T-helper 1 cell (primary cell): Measurements from ENCODE around the gene CD2AP.
A peak's percentile ranks its signal among the peaks of the same experiment; 100 is the strongest.
"Not testable (repeated sequence)": the region's sequence is repeated elsewhere in the genome, so short reads cannot be mapped to it uniquely, and the experiment has no call there.

ENCODE experiments used
- DNase-seq, 5 donors: peaks; one replicate each; pipeline ENCODE4 v3.0.0-alpha.2; 2012 to 2020
- total RNA-seq, 4 donors: gene quantifications; one replicate each; lab custom pipeline; 2026; lab: John Stamatoyannopoulos, UW

The CD2AP gene, protein sequence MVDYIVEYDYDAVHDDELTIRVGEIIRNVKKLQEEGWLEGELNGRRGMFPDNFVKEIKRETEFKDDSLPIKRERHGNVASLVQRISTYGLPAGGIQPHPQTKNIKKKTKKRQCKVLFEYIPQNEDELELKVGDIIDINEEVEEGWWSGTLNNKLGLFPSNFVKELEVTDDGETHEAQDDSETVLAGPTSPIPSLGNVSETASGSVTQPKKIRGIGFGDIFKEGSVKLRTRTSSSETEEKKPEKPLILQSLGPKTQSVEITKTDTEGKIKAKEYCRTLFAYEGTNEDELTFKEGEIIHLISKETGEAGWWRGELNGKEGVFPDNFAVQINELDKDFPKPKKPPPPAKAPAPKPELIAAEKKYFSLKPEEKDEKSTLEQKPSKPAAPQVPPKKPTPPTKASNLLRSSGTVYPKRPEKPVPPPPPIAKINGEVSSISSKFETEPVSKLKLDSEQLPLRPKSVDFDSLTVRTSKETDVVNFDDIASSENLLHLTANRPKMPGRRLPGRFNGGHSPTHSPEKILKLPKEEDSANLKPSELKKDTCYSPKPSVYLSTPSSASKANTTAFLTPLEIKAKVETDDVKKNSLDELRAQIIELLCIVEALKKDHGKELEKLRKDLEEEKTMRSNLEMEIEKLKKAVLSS
- 69.0 to 90.8 (median 77.1) reads per million in 4 donors for total RNA-seq

- DNase-seq = peak; percentile 85 to 92 (median 89)
Observed at GRCh38 chr6:47477497-47478232, at the start of gene CD2AP. Gene CD2AP (plus strand): TSS chr6:47477789. CDS start chr6:47478245, 456 bp downstream.

DNA sequence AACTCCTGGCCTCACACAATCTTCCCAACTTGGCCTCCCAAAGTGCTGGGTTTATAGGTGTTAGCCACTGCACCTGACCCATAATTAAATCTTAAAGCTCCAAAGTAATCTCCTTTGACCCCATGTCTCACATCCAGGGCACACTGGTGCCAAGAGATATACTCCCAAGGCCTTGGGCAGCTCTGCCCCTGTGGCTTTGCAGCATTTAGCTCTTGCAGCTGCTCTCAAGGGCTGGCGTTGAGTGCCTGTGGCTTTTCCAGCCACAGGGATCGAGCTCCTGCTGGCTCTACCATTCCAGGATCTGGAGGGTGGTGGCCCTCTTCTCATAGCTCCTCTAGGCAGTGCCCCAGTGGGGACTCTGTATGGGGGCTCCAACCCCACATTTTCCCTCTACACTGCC, 49.3 kb upstream of the CD2AP start:
- DNase-seq = no peak

DNA sequence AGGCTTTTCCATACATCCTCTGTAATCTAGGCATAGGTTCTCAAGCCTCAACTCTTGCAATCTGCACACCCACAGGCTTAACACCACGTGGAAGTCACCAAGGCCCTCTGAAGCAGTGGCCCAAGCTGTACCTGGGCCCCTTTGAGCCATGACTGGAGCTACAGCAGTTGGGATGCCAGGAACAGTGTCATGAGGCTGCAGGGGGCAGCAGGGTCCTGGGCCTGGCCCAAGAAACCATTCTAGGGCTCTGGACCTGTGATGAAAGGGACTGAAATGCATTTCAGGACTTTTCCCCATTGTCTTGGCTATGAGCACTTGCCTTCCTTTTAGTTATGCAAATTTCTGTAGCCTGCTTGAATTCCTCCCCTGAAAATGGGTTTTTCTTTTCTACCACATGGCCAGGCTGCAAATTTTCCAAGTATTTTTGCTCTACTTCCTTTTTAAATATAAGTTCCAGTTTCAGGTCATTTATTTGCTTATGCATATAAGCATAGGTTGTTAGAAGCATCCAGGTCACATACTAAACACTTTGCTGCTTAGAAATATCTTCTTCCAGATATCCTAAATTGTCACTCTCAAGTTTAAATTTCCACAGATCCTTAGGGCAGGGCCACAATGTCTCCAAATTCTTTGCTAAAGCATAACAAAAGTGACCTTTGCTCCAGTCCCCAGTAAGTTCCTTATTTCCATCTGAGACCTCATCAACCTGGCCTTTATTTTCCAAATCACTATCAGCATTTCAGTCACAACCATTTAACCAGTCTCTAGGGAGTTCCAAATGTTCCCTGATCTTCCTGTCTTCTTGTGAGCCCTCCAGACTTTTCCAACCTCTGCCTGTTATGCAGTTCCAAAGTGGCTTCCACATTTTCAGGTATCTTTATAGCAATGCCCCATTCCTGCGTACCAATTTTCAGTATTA, 48.6 kb upstream of the CD2AP start:
- DNase-seq = no peak

- DNase-seq = no peak
Observed at GRCh38 chr6:47434372-47435253, 43.0 kb upstream of the CD2AP start.

DNA sequence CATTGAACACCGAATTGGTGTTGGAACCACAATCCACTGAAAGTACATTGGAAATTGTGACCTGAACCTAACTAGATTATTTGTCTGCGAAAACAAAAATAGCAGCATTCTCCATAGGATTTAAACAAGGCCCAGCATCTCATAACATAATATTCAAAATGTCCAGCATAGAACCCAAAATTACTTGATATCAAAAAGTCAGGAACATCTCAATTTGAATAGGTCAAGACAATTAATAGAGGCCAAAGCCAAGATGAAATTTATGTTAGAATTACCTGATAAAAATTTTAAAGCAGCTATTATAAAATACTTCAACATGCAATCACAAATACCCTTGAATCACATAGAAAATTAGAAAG, 42.4 kb upstream of the CD2AP start:
- DNase-seq = no peak

DNA sequence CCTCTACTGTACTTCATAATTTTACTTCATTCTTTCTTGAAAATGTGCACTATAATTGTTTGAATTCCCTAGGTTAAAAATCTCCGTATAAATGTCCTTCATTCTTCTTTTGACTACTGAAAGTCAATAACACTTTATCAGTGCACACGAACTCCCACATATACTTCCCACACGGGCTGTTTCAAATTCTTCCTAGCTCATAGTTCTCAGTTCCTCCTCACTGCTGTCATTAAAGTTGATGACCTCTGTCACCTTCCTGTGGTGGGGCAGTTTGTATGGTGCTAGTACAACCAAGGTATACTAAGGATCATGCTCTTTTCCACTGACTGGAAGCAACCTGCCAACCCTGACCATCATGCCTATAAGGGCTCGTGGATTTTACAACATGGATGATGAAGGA, 40.0 kb upstream of the CD2AP start:
- no peak for DNase-seq

GRCh38 chr6:47438481-47439347, 38.9 kb upstream of the CD2AP start:
- no peak for DNase-seq

GRCh38 chr6:47439348-47439668, 38.3 kb upstream of the CD2AP start:
- no peak for DNase-seq

- DNase-seq = no peak
Observed at GRCh38 chr6:47440719-47441118, 36.9 kb upstream of the CD2AP start.

GRCh38 chr6:47444964-47445363, 32.6 kb upstream of the CD2AP start:
- not testable (repeated sequence) for DNase-seq

DNA sequence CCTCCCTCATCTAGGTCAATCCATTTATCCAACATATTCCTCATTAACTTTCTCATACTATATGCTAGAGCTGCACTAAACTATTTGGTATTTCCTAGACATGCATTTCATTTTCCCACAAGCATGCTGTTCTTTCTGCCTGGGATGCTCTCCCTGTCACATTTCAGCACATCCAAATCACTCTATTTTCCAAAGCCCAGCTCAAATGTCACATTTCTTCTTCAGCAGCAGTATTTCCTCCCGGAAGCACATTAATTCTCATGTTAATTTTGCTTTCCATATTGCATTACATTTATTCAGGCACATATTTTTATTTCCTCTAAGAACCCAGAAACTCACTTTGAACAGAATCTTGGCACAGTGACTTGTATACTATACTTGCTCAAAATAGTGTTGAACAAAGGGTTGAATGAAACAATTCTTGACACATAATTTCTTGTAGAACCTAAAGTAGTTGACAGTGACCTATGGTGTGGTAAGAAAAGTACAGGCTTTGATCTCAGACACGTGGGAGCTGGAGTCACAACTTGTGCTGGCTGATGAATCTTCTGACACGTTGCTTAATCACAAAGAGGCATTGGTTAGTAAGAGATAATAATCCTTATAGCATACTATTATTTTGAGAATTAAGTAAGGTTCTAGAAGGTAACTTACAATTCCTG, 30.8 kb upstream of the CD2AP start:
- DNase-seq = no peak

DNA sequence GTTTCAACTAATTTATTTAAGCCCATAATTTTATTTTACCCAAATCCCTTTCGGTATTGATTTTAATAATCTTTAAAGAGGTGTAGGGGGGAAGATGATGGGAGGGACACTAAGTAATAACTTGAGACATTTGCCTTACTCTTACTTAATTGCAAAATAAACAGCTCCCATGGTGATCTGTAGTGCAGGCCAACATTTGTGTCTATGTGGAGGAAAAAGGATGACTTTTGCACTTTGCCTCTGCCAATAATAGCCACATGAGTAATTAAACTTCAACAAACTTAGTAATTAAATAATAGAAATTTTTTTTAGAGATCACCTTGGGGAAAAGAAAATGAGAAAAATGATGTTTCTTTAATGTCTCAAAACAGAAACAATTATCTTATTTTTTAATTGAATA, 29.9 kb upstream of the CD2AP start:
- DNase-seq = no peak

- no peak for DNase-seq
Observed at GRCh38 chr6:47451162-47451561, 26.4 kb upstream of the CD2AP start.

DNA sequence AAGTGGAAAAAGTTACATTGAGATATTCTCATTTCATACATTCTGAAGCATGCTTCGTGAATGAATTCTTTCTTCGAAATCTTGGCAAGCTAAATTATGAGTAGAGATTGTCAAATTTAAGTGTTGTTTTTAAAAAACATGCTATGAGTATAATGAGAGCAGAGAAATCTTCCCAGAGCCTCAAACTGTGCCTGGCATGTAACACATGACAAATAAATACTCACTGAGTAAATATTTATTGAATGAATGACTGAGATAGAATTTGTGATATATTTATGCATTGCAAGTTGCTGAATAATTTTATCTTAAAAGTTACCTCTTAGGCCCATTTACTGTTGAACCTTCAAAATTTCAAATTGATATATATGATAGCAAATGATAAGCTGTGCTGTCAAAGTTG, 24.7 kb upstream of the CD2AP start:
- DNase-seq = no peak

- no peak for DNase-seq
Observed at GRCh38 chr6:47453372-47453936, 24.1 kb upstream of the CD2AP start.

- DNase-seq = no peak
Observed at GRCh38 chr6:47454713-47455396, 22.7 kb upstream of the CD2AP start.

- DNase-seq = no peak
Observed at GRCh38 chr6:47455533-47456209, 21.9 kb upstream of the CD2AP start.

DNA sequence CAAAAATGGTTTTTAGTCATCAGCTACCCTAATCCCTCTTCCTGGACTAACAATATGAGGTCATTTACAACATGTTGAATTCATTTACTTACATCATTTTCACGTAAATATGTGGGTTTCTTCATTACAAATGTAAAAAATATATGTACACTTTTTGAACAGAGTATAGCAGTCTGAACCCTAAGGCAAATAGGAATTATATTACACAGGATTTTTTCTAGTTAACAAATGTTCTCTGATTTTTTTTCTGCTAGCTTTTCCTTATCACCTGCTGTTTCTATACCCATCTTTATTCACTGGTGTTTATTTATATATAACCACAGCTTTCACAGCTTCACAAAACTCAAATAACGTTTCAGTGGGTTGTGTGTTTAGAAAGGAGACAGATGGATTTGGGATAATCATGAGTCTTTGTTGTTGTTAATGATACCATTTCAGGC, 21.0 kb upstream of the CD2AP start:
- no peak for DNase-seq
